Measurements from ENCODE around the gene KRTAP10-12.

DNA sequence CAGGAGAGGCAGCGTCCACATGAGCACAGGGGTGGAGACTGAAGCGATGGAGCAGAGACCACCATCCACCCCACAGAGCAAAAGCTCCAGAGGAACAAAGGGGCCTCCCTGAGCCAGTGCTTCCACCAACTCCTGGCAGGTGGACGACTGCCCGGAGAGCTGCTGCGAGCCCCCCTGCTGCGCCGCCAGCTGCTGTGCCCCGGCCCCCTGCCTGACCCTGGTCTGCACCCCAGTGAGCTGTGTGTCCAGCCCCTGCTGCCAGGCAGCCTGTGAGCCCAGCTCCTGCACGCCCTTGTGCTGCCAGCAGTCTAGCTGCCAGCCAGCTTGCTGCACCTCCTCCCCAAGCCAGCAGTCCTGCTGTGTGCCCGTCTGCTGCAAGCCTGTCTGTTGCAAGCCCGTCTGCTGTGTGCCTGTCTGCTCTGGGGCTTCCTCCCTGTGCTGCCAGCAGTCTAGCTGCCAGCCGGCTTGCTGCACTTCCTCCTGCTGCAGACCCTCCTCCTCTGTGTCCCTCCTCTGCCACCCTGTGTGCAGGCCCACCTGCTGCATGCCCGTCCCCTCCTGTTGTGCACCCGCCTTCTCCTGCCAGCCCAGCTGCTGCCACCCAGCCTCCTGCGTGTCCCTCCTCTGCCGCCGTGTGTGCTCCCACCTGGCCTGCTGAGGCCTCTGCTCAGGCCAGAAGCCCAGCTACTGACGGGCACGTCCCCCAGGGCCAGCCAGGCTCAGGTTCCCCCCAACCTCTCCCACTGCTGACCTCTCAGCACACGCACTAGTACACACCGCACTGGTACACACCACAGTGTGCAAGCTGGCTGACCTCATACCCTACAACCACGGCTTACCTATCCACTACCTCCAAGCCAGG is 5.4 kb downstream of the KRTAP10-12 start:
- TF ChIP-seq, protein P1, sequence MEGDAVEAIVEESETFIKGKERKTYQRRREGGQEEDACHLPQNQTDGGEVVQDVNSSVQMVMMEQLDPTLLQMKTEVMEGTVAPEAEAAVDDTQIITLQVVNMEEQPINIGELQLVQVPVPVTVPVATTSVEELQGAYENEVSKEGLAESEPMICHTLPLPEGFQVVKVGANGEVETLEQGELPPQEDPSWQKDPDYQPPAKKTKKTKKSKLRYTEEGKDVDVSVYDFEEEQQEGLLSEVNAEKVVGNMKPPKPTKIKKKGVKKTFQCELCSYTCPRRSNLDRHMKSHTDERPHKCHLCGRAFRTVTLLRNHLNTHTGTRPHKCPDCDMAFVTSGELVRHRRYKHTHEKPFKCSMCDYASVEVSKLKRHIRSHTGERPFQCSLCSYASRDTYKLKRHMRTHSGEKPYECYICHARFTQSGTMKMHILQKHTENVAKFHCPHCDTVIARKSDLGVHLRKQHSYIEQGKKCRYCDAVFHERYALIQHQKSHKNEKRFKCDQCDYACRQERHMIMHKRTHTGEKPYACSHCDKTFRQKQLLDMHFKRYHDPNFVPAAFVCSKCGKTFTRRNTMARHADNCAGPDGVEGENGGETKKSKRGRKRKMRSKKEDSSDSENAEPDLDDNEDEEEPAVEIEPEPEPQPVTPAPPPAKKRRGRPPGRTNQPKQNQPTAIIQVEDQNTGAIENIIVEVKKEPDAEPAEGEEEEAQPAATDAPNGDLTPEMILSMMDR (conservative IDR thresholded peaks at IDR 0.05; ENCODE audit: low read depth, low read length), result no peak
- no peak for TF ChIP-seq EZH2 (IDR thresholded peaks at IDR 0.05; ENCODE audit: low read length, unreplicated experiment)
